K562 (cell line): Measurements from ENCODE around the gene PLCG2. TPM values are rescaled to one million over a fixed set of nuclear protein-coding genes. Genes with fewer than 3 reads are reported as not detected.

Source experiments
- ATAC-seq: fragments of 200-7000 bp; cut with Tn5 transposase; 3 replicates; pipeline ENCODE4 v1.9.1; 2020; ENCODE audit warnings: moderate library complexity
- BruUV-seq: library from RNA; stranded (reverse); fragments of 400-500 nt; replicated peaks from 2 replicates; lab custom pipeline; 2021; lab: Mats Ljungman, UMichigan
- CTCF ChIA-PET: fragments of 300-600 bp; formaldehyde crosslinking; extraction: SDS; loops from one replicate; lab custom pipeline; 2021; ENCODE audit warnings: low intra/inter-chr PET ratio; lab: Yijun Ruan, JAX
- POLR2A ChIA-PET: fragments of 300-600, 350-650 bp; sonication (Branson Sonifier 250); formaldehyde crosslinking; extraction: SDS; loops from one replicate; lab custom pipeline; 2021; ENCODE audit warnings: antibody characterized with exemption, inconsistent platforms; lab: Yijun Ruan, JAX
- DNase-seq, 4 experiments: peaks; one replicate each; pipeline versions ENCODE4 v3.0.0 to v3.0.0-alpha.2; 2011 to 2018; ENCODE audit warnings: low spot score in 3 of 4, mixed read lengths in 3 of 4; ENCODE audit errors: extremely low read depth in 1 of 4
- FAIRE-seq: peaks from 2 replicates; lab custom pipeline; 2011; peaks lifted over from hg19 to GRCh38; lab: Jason Lieb, UNC
- H2AFZ ChIP-seq: 2 replicates; pipeline ENCODE4 v1.6.0; 2011; ENCODE audit warnings: low read depth, low read length, control low read depth, inconsistent platforms
- H3K27ac ChIP-seq: fragments of 200-600 bp; 3 replicates; pipeline ENCODE4 v1.8.0; 2011; ENCODE audit warnings: low read depth, mild to moderate bottlenecking, control low read depth, inconsistent platforms, low read length, moderate library complexity, mixed read lengths; ENCODE audit errors: extremely low read depth
- H3K27me3 ChIP-seq, 2 experiments: fragments of 300-600 bp in 1 of 2; 2 replicates in 1 of 2; 3 replicates in 1 of 2; pipeline versions ENCODE4 v1.6.0 to v1.8.0; 2011; ENCODE audit warnings: inconsistent platforms in 2 of 2, low read length in 2 of 2, mild to moderate bottlenecking in 1 of 2, mixed read lengths in 1 of 2, moderate library complexity in 1 of 2; ENCODE audit not compliant: control insufficient read depth in 2 of 2, insufficient read depth in 2 of 2
- H3K36me3 ChIP-seq: fragments of 300-600 bp; 3 replicates; pipeline ENCODE4 v1.8.0; 2011; ENCODE audit warnings: mild to moderate bottlenecking, low read length, inconsistent platforms; ENCODE audit not compliant: control insufficient read depth, insufficient read depth
- H3K4me1 ChIP-seq, 2 experiments: fragments of 200-600 bp in 1 of 2; replicated peaks in 1 of 2; 2 replicates in 1 of 2; 3 replicates in 1 of 2; pipeline versions ENCODE4 v1.5.1 to v1.8.0; 2011; ENCODE audit warnings: inconsistent platforms in 2 of 2, low read length in 2 of 2, mild to moderate bottlenecking in 1 of 2, mixed read lengths in 1 of 2, moderate library complexity in 1 of 2; ENCODE audit not compliant: control insufficient read depth in 2 of 2, insufficient read depth in 2 of 2
- H3K4me2 ChIP-seq: 2 replicates; pipeline ENCODE4 v1.6.1; 2011; ENCODE audit warnings: low read length, control low read depth, inconsistent platforms, mixed read lengths; ENCODE audit not compliant: insufficient read depth
- H3K4me3 ChIP-seq: fragments of 200-600 bp; sonication (generic), shearing (Covaris generic); 2 replicates; pipeline ENCODE4 v1.5.1; 2016; ENCODE audit warnings: control low read depth, inconsistent platforms
- H3K79me2 ChIP-seq: fragments of 200-600 bp; 3 replicates; pipeline ENCODE4 v1.8.0; 2011; ENCODE audit warnings: low read length, inconsistent platforms; ENCODE audit not compliant: control insufficient read depth, insufficient read depth
- H3K9ac ChIP-seq, 2 experiments: 2 replicates each; pipeline versions ENCODE4 v1.6.0 to v1.6.1; 2011; ENCODE audit warnings: low read depth in 2 of 2, low read length in 2 of 2, control low read depth in 1 of 2, inconsistent platforms in 1 of 2, mild to moderate bottlenecking in 1 of 2, mixed read lengths in 1 of 2; ENCODE audit not compliant: insufficient read depth in 1 of 2
- H3K9me1 ChIP-seq: one replicate; pipeline ENCODE4 v1.6.0; 2011; ENCODE audit warnings: inconsistent platforms, mild to moderate bottlenecking, low read length, moderate library complexity; ENCODE audit not compliant: control insufficient read depth, insufficient read depth
- H3K9me3 ChIP-seq: replicated peaks from 2 replicates; pipeline ENCODE4 v1.5.1; 2011; ENCODE audit warnings: low read depth, low read length, inconsistent platforms; ENCODE audit not compliant: control insufficient read depth, insufficient read depth
- H4K20me1 ChIP-seq: replicated peaks from 2 replicates; pipeline ENCODE4 v1.6.1; 2011; ENCODE audit warnings: low read length, inconsistent platforms, mixed read lengths; ENCODE audit not compliant: control insufficient read depth, insufficient read depth
- CTCF ChIP-seq, 3 experiments: IDR thresholded peaks in 2 of 3; conservative IDR thresholded peaks in 1 of 3; 2 replicates each; pipeline ENCODE4 v1.5.1; 2011 to 2012; ENCODE audit warnings: low read length in 3 of 3, mild to moderate bottlenecking in 3 of 3, control low read depth in 2 of 3, improper control_type of control experiment in 1 of 3, inconsistent platforms in 1 of 3, low read depth in 1 of 3, mixed read lengths in 1 of 3, moderate library complexity in 1 of 3; ENCODE audit not compliant: insufficient read depth in 2 of 3
- MAFK ChIP-seq: IDR thresholded peaks from 2 replicates; pipeline ENCODE4 v1.6.1; 2011; ENCODE audit warnings: low read length, improper control_type of control experiment
- MTA3 ChIP-seq: fragments of 450-650 bp; formaldehyde crosslinking; IDR thresholded peaks from 2 replicates; pipeline ENCODE4 v1.6.1; 2017; ENCODE audit warnings: mild to moderate bottlenecking, borderline replicate concordance
- NR1H2 ChIP-seq: sonication (generic); formaldehyde crosslinking; IDR thresholded peaks from 2 replicates; pipeline ENCODE4 v1.4.0; 2020; ENCODE audit warnings: mild to moderate bottlenecking, missing genetic modification reagents
- SMARCB1 ChIP-seq: IDR thresholded peaks from 2 replicates; pipeline ENCODE4 v1.6.1; 2011; ENCODE audit warnings: improper control_type of control experiment, low read depth; ENCODE audit not compliant: insufficient read length
- STAT5B ChIP-seq: fragments of 250-450 bp; sonication (Bioruptor Pico); IDR thresholded peaks from 2 replicates; pipeline ENCODE4 v1.8.0; 2021; ENCODE audit warnings: mild to moderate bottlenecking, inconsistent platforms
- YY1 ChIP-seq, 3 experiments: IDR thresholded peaks; 2 replicates each; pipeline ENCODE4 v1.6.1; 2011; ENCODE audit warnings: low read length in 2 of 3, mild to moderate bottlenecking in 2 of 3, moderate library complexity in 2 of 3, borderline replicate concordance in 1 of 3, control low read depth in 1 of 3, low read depth in 1 of 3; ENCODE audit not compliant: insufficient read depth in 3 of 3, insufficient replicate concordance in 2 of 3, control insufficient read depth in 1 of 3, insufficient read length in 1 of 3; ENCODE audit errors: extremely low read depth in 1 of 3
- ZKSCAN1 ChIP-seq: fragments of 150-350 bp; IDR thresholded peaks from 2 replicates; pipeline ENCODE4 v1.6.1; 2016; ENCODE audit warnings: low read depth, low read length
- ZNF121 ChIP-seq: sonication (generic); formaldehyde crosslinking; conservative IDR thresholded peaks from 2 replicates; pipeline ENCODE4 v1.8.0; 2022; ENCODE audit warnings: missing genetic modification reagents
- ZNF23 ChIP-seq: fragments of 250-450 bp; sonication (Bioruptor Pico); IDR thresholded peaks from 2 replicates; pipeline ENCODE4 v1.4.0; 2020; ENCODE audit warnings: mild to moderate bottlenecking
- ZNF398 ChIP-seq: fragments of 250-450 bp; sonication (Bioruptor Pico); IDR thresholded peaks from 2 replicates; pipeline ENCODE4 v1.8.0; 2021; ENCODE audit warnings: moderate library complexity, mild to moderate bottlenecking, inconsistent platforms
- ZNF518B ChIP-seq: fragments of 250-450 bp; sonication (Bioruptor Pico); IDR thresholded peaks from 2 replicates; pipeline ENCODE4 v1.5.0; 2021; ENCODE audit warnings: mild to moderate bottlenecking, moderate library complexity
- ZNF586 ChIP-seq: fragments of 450-650 bp; formaldehyde crosslinking; conservative IDR thresholded peaks from 2 replicates; pipeline ENCODE4 v1.4.0; 2020; ENCODE audit warnings: mild to moderate bottlenecking, moderate library complexity
- WGBS: fragments of 100-300 bp; shearing (Covaris generic); methylation state at CpG from one replicate; pipeline ENCODE4 v1.1.6; 2016; ENCODE audit warnings: low coverage, mixed read lengths; ENCODE audit not compliant: insufficient coverage; ENCODE audit errors: missing lambda C conversion rate; 5-methylcytosine and 5-hydroxymethylcytosine counted together
- in situ Hi-C: fragments of 300-500 bp; cut with MboI; formaldehyde crosslinking; loops from 4 replicates; pipeline ENCODE4 v1.15.0; 2018; ENCODE audit warnings: inconsistent platforms, mixed read lengths
- intact Hi-C: fragments of 100-400 bp; cut with micrococcal nuclease; formaldehyde crosslinking; loops from 2 replicates; pipeline ENCODE4 v1.14.2; 2022
- polyA plus RNA-seq, 8 experiments: library from polyadenylated mRNA; depleted of rRNA in 4 of 8; stranded (reverse) in 5 of 8; unstranded in 3 of 8; fragments of >200 nt; fragmentation: Nextera tagmentation in 2 of 8; fragmentation: Illumina TruSeq in 1 of 8; extraction: Ambion mirVana in 2 of 8; extraction: Trizol in 1 of 8; gene quantifications; 2 replicates each; pipeline versions ENCODE4 v1.2.1 to v1.2.3, GENCODE V29; 2011 to 2014; ENCODE audit warnings: inconsistent platforms in 1 of 8, missing spikeins in 1 of 8
- total RNA-seq, 7 experiments: library from RNA; depleted of rRNA in 6 of 7; stranded (reverse); fragments of >200 nt in 6 of 7; fragmentation: Illumina TruSeq in 2 of 7; extraction: Trizol in 2 of 7; gene quantifications; 2 replicates each; pipeline versions ENCODE4 v1.2.1 to v1.2.3, GENCODE V29; 2011 to 2021; ENCODE audit warnings: low replicate concordance in 1 of 7

The PLCG2 gene
- total and polyA plus RNA-seq, 9 of the 15 experiments (the other 6 are each of a cell fraction or from before 2014, with no cell fraction given) = 0.94 to 7.1 (median 3.1) TPM

GRCh38 chr16:81987706-81988105 lies 208.6 kb downstream of the PLCG2 start:
- H2AFZ ChIP-seq = no peak overlapping the region
- in situ Hi-C loops (no loop called here), intact Hi-C loops (no loop called here)
- H4K20me1 ChIP-seq = no peaks in the 10 kb centered on the region
- H3K36me3 ChIP-seq = no peaks in the 10 kb centered on the region
- 0% methylated on average over 5 of the region's 5 CpGs for WGBS
- H3K79me2 ChIP-seq = no peaks in the 10 kb centered on the region
- FAIRE-seq = no peak
- CTCF ChIA-PET = no interaction called here
- no peak for ATAC-seq
- no peaks in the 10 kb centered on the region for H3K4me1 ChIP-seq
- H3K4me3 ChIP-seq = no peak overlapping the region
- peaks cover 3 to 9% of the 10 kb centered on the region in 2 experiments; a peak in 3 of 5 replicates for H3K27me3 ChIP-seq
- H3K9me1 ChIP-seq = no peaks in the 10 kb centered on the region
- POLR2A ChIA-PET = interaction anchor here (0.6 to 1.4 kb wide), 3 partner anchors 9 to 575 kb away, joined by 3 to 5 read pairs (median 3); no protein-coding TSS in a partner anchor
- no peaks in the 10 kb centered on the region for H3K9me3 ChIP-seq
- DNase-seq = no peak
- no peak overlapping the region for H3K27ac ChIP-seq
- no peak overlapping the region for H3K4me2 ChIP-seq
- no peak overlapping the region for H3K9ac ChIP-seq
- BruUV-seq = no TSS peak
- TF ChIP-seq SMARCB1 (no peak), MTA3 (no peak), STAT5B (no peak), ZNF586 (CRISPR knock-in tag) (no peak), MAFK (no peak), CTCF (IDR thresholded peaks at IDR 0.05 in 2 of 3, conservative IDR thresholded peaks at IDR 0.05 in 1 of 3; ENCODE audit: insufficient read depth in 2 of 3, low read depth in 1 of 3, low read length in 3 of 3) (no peak), NR1H2 (CRISPR knock-in tag) (no peak), ZKSCAN1 (no peak), ZNF23 (CRISPR knock-in tag) (no peak), ZNF398 (CRISPR knock-in tag) (no peak), ZNF518B (CRISPR knock-in tag) (no peak), ZNF121 (CRISPR knock-in tag) (no peak), YY1 (IDR thresholded peaks at IDR 0.05; ENCODE audit: borderline replicate concordance in 1 of 3, control insufficient read depth in 1 of 3, extremely low read depth in 1 of 3, insufficient read depth in 3 of 3, insufficient read length in 1 of 3, insufficient replicate concordance in 2 of 3, low read depth in 1 of 3, low read length in 2 of 3) (no peak)
